Pancreas (tissue), 10 donors: ENCODE results near the gene EID3. TPM values are rescaled to one million over a fixed set of nuclear protein-coding genes. Genes with fewer than 3 reads are reported as not detected.
A peak's percentile ranks its signal among the peaks of the same experiment; 100 is the strongest.

Source experiments
- ATAC-seq, 4 donors: fragments of 200-7000 bp; cut with Tn5 transposase; one replicate each; pipeline versions ENCODE4 v1.8.0 to v1.9.1; 2020; ENCODE audit warnings: mild to moderate bottlenecking in 4 of 4, moderate library complexity in 4 of 4
- DNase-seq, 6 donors: peaks; one replicate each; pipeline ENCODE4 v3.0.0-alpha.2; 2020
- FAIRE-seq: peaks from 2 replicates; lab custom pipeline; 2012; peaks lifted over from hg19 to GRCh38; lab: Jason Lieb, UNC
- H3K27ac ChIP-seq, 4 donors: fragments of 200-600 bp; sonication (generic); 1 replicate in 3 of 4; 2 replicates in 1 of 4; pipeline versions ENCODE4 v1.5.0 to v1.8.0; 2020
- H3K27me3 ChIP-seq, 4 donors: fragments of 200-600 bp; one replicate each; pipeline ENCODE4 v1.8.0; 2021
- H3K36me3 ChIP-seq, 3 donors: fragments of 200-600 bp; sonication (generic) in 1 of 3; one replicate each; pipeline versions ENCODE4 v1.5.0 to v1.8.0; 2020 to 2021
- H3K4me1 ChIP-seq, 3 donors: fragments of 200-600 bp; one replicate each; pipeline ENCODE4 v1.8.0; 2021
- H3K4me3 ChIP-seq, 4 donors: fragments of 200-600 bp; sonication (generic) in 2 of 4; one replicate each; pipeline versions ENCODE4 v1.5.0 to v1.8.0; 2020 to 2021
- H3K9me3 ChIP-seq, 4 donors: fragments of 200-600 bp; one replicate each; pipeline ENCODE4 v1.8.0; 2021
- CTCF ChIP-seq, 4 donors: fragments of 200-600 bp; sonication (generic) in 3 of 4; IDR thresholded peaks; one replicate each; pipeline versions ENCODE4 v1.5.0 to v1.8.0; 2021; ENCODE audit warnings: antibody characterized with exemption in 4 of 4
- WGBS, 2 donors: extraction: QIAGEN DNeasy Blood & Tissue Kit; methylation state at CpG; one replicate each; pipeline ENCODE4 v1.1.7; 2013; 5-methylcytosine and 5-hydroxymethylcytosine counted together
- intact Hi-C, 3 donors: fragments of 100-400 bp; cut with DNase I; formaldehyde crosslinking; loops; one replicate each; pipeline versions ENCODE4 v1.11.1 to v1.14.2; 2022
- polyA plus RNA-seq, 2 donors: library from polyadenylated mRNA; stranded (reverse); fragments of 200-250 nt; gene quantifications; one replicate each; pipeline ENCODE4 v1.2.3, GENCODE V29; 2013
- total RNA-seq, 6 donors: library from RNA; stranded (reverse); fragmentation: NEBNext Ultra II Directional in 4 of 6; extraction: Animal tissue kit (Norgen Biotek cat#: 25700) in 4 of 6; gene quantifications; one replicate each; pipeline versions ENCODE4 v1.2.1 to v1.2.4, GENCODE V29; 2021 to 2023
- donor health status: healthy with polysubstance abuse.
- donor health status: DM: no; HTN: no; CAD: no; lungs with moderate emphysema.
- donor health status: DM: no; HTN: no; CAD: no.
- donor health status: control.
- donor health status: control.
- donor health status: Bipolar disorder and iron deficiency.
- donor health status: DM: yes; HTN: yes; CAD: no.
- donor health status: DM: no; HTN: no; CAD: no.
- donor health status: DM: no; HTN: no; CAD: no.
- donor health status: DM: yes; HTN: yes; CAD: no.

The EID3 gene
- total and polyA plus RNA-seq, 8 donors, result 0.98 to 2.4 (median 1.2) TPM

GRCh38 chr12:104280717-104281458 lies 22.7 kb upstream of the EID3 start:
- FAIRE-seq, result no peak
- H3K4me1 ChIP-seq, result peaks cover 1 to 3% (median 2%) of the 10 kb centered on the region in 3 donors
- TF ChIP-seq CTCF (IDR thresholded peaks at IDR 0.05), result no peak
- no peak overlapping the region for H3K27ac ChIP-seq
- ATAC-seq, result peak in 2 of 4 donors; percentile 20 to 56
- H3K36me3 ChIP-seq, result no peaks in the 10 kb centered on the region
- H3K4me3 ChIP-seq, result no peak overlapping the region
- intact Hi-C loops, result no loop called here
- DNase-seq, result no peak
- whole genome bisulfite sequencing, 2 donors, result 72 to 73% methylated on average over 2 to 4 of the region's 4 CpGs
- no peaks in the 10 kb centered on the region for H3K27me3 ChIP-seq
- no peaks in the 10 kb centered on the region for H3K9me3 ChIP-seq

GRCh38 chr12:104281636-104282035 lies 21.9 kb upstream of the EID3 start:
- 77 to 82% methylated on average over 5 of the region's 5 CpGs for WGBS, 2 donors
- Histone ChIP-seq H3K4me3 (no peak overlapping the region), H3K4me1 (peaks cover 6 to 9% (median 9%) of the 10 kb centered on the region in 3 donors), H3K27ac (no peak overlapping the region), H3K9me3 (no peaks in the 10 kb centered on the region), H3K36me3 (no peaks in the 10 kb centered on the region), H3K27me3 (no peaks in the 10 kb centered on the region)
- intact Hi-C loops, result no loop called here
- DNase-seq, result no peak
- no peak for FAIRE-seq
- ATAC-seq, result no peak
- TF ChIP-seq CTCF (IDR thresholded peaks at IDR 0.05), result no peak

GRCh38 chr12:104282109-104282508 lies 21.4 kb upstream of the EID3 start:
- ATAC-seq, result no peak
- DNase-seq, result no peak
- Histone ChIP-seq H3K27ac (no peak overlapping the region), H3K4me3 (no peak overlapping the region), H3K36me3 (no peaks in the 10 kb centered on the region), H3K9me3 (no peaks in the 10 kb centered on the region), H3K4me1 (peaks cover 6 to 10% (median 9%) of the 10 kb centered on the region in 3 donors), H3K27me3 (no peaks in the 10 kb centered on the region)
- intact Hi-C loops, result no loop called here
- no peak for FAIRE-seq
- no peak for TF ChIP-seq CTCF (IDR thresholded peaks at IDR 0.05)

GRCh38 chr12:104285740-104286515 lies 17.6 kb upstream of the EID3 start:
- no peaks in the 10 kb centered on the region for H3K9me3 ChIP-seq
- no peak for TF ChIP-seq CTCF (IDR thresholded peaks at IDR 0.05)
- intact Hi-C loops, result no loop called here
- ATAC-seq (peak in 1 of 4 donors; percentile 15), FAIRE-seq (no peak), DNase-seq (no peak)
- no peaks in the 10 kb centered on the region for H3K27me3 ChIP-seq
- H3K4me1 ChIP-seq, result peaks cover 12 to 28% (median 14%) of the 10 kb centered on the region in 3 donors
- peak overlapping the region; percentile 63 to 87 (median 84) for H3K27ac ChIP-seq
- H3K36me3 ChIP-seq, result no peaks in the 10 kb centered on the region
- H3K4me3 ChIP-seq, result no peak overlapping the region
- 64 to 66% methylated on average over 3 of the region's 3 CpGs for WGBS, 2 donors
